ENCODE data around the gene FN1. TPM values are rescaled to one million over a fixed set of nuclear protein-coding genes. Genes with fewer than 3 reads are reported as not detected.

Gene FN1
- total RNA-seq, 2 experiments from 2014 or later: 0.45 to 0.57 TPM

GRCh38 chr2:215394102-215394805, 41.6 kb downstream of the FN1 start:
- Mint-ChIP-seq H3K36me3 (ENCODE audit: low read depth) (no peaks in the 10 kb centered on the region), H3K27ac (no peak overlapping the region), H3K27me3 (ENCODE audit: low read depth) (no peaks in the 10 kb centered on the region), H3K4me1 (ENCODE audit: low read depth) (no peaks in the 10 kb centered on the region), H3K4me3 (no peak overlapping the region), H3K9me3 (no peaks in the 10 kb centered on the region)
- intact Hi-C loops (cut with micrococcal nuclease): no loop called here
- DNase-seq: no peak
- CTCF ChIA-PET: no interaction called here

- Mint-ChIP-seq H3K36me3 (ENCODE audit: low read depth) (no peaks in the 10 kb centered on the region), H3K4me1 (ENCODE audit: low read depth) (no peaks in the 10 kb centered on the region), H3K9me3 (no peaks in the 10 kb centered on the region)
Measured at GRCh38 chr2:215392687-215393270, 43.1 kb downstream of the FN1 start.

GRCh38 chr2:215392164-215392563, 43.7 kb downstream of the FN1 start:
- intact Hi-C loops (cut with micrococcal nuclease): no loop called here
- H3K27ac Mint-ChIP-seq: no peak overlapping the region
- CTCF ChIA-PET: interaction anchor here (1.1 kb wide), 1 partner anchor 36 kb away, joined by 3 read pairs; no protein-coding TSS in a partner anchor
- H3K9me3 Mint-ChIP-seq: no peaks in the 10 kb centered on the region
- DNase-seq: no peak
- H3K4me1 Mint-ChIP-seq (ENCODE audit: low read depth): no peaks in the 10 kb centered on the region
- H3K27me3 Mint-ChIP-seq (ENCODE audit: low read depth): no peaks in the 10 kb centered on the region
- H3K36me3 Mint-ChIP-seq (ENCODE audit: low read depth): no peaks in the 10 kb centered on the region
- no peak overlapping the region for H3K4me3 Mint-ChIP-seq

More at GRCh38 chr2:215392687-215393270, 43.1 kb downstream of the FN1 start:
- no peak for DNase-seq
- CTCF ChIA-PET: interaction anchor here (1.1 kb wide), 1 partner anchor 37 kb away, joined by 3 read pairs; no protein-coding TSS in a partner anchor
- intact Hi-C loops (cut with micrococcal nuclease): no loop called here
- H3K27ac Mint-ChIP-seq: no peak overlapping the region
- H3K4me3 Mint-ChIP-seq: no peak overlapping the region
- no peaks in the 10 kb centered on the region for H3K27me3 Mint-ChIP-seq (ENCODE audit: low read depth)

GRCh38 chr2:215391531-215391930, 44.3 kb downstream of the FN1 start:
- H3K9me3 Mint-ChIP-seq: no peaks in the 10 kb centered on the region
- intact Hi-C loops (cut with micrococcal nuclease): no loop called here

GRCh38 chr2:215390550-215390913, 45.3 kb downstream of the FN1 start:
- CTCF ChIA-PET: interaction anchor here (1.0 kb wide), 1 partner anchor 9 kb away, joined by 3 read pairs; no protein-coding TSS in a partner anchor
- intact Hi-C loops (cut with micrococcal nuclease): no loop called here
- no peaks in the 10 kb centered on the region for H3K9me3 Mint-ChIP-seq
- H3K4me3 Mint-ChIP-seq: no peak overlapping the region
- no peak overlapping the region for H3K27ac Mint-ChIP-seq
- H3K27me3 Mint-ChIP-seq (ENCODE audit: low read depth): no peaks in the 10 kb centered on the region
- no peak for DNase-seq
- no peaks in the 10 kb centered on the region for H3K36me3 Mint-ChIP-seq (ENCODE audit: low read depth)
- H3K4me1 Mint-ChIP-seq (ENCODE audit: low read depth): no peaks in the 10 kb centered on the region

More at GRCh38 chr2:215391531-215391930, 44.3 kb downstream of the FN1 start:
- Mint-ChIP-seq H3K27me3 (ENCODE audit: low read depth) (no peaks in the 10 kb centered on the region), H3K4me3 (no peak overlapping the region), H3K36me3 (ENCODE audit: low read depth) (no peaks in the 10 kb centered on the region), H3K27ac (no peak overlapping the region), H3K4me1 (ENCODE audit: low read depth) (no peaks in the 10 kb centered on the region)
- CTCF ChIA-PET: interaction anchor here (1.1 kb wide), 1 partner anchor 36 kb away, joined by 3 read pairs; no protein-coding TSS in a partner anchor
- no peak for DNase-seq

- intact Hi-C loops (cut with micrococcal nuclease): no loop called here
- no peaks in the 10 kb centered on the region for H3K9me3 Mint-ChIP-seq
- DNase-seq: no peak
- H3K36me3 Mint-ChIP-seq (ENCODE audit: low read depth): no peaks in the 10 kb centered on the region
- H3K4me3 Mint-ChIP-seq: no peak overlapping the region
- CTCF ChIA-PET: no interaction called here
- no peaks in the 10 kb centered on the region for H3K27me3 Mint-ChIP-seq (ENCODE audit: low read depth)
- H3K4me1 Mint-ChIP-seq (ENCODE audit: low read depth): no peaks in the 10 kb centered on the region
- no peak overlapping the region for H3K27ac Mint-ChIP-seq
Measured at GRCh38 chr2:215388002-215388728, 47.7 kb downstream of the FN1 start.

GRCh38 chr2:215386566-215386965, 49.3 kb downstream of the FN1 start:
- intact Hi-C loops (cut with micrococcal nuclease): no loop called here
- no peaks in the 10 kb centered on the region for H3K4me1 Mint-ChIP-seq (ENCODE audit: low read depth)
- DNase-seq: no peak
- H3K27ac Mint-ChIP-seq: no peak overlapping the region
- H3K9me3 Mint-ChIP-seq: no peaks in the 10 kb centered on the region
- no peak overlapping the region for H3K4me3 Mint-ChIP-seq
- H3K27me3 Mint-ChIP-seq (ENCODE audit: low read depth): no peaks in the 10 kb centered on the region
- CTCF ChIA-PET: no interaction called here
- H3K36me3 Mint-ChIP-seq (ENCODE audit: low read depth): peaks cover 1% of the 10 kb centered on the region

GRCh38 chr2:215384710-215385109, 51.2 kb downstream of the FN1 start:
- intact Hi-C loops (cut with micrococcal nuclease): no loop called here
- H3K4me3 Mint-ChIP-seq: no peak overlapping the region
- H3K9me3 Mint-ChIP-seq: no peaks in the 10 kb centered on the region
- H3K27me3 Mint-ChIP-seq (ENCODE audit: low read depth): no peaks in the 10 kb centered on the region
- H3K27ac Mint-ChIP-seq: no peak overlapping the region
- no peaks in the 10 kb centered on the region for H3K4me1 Mint-ChIP-seq (ENCODE audit: low read depth)
- CTCF ChIA-PET: no interaction called here
- peaks cover 2% of the 10 kb centered on the region for H3K36me3 Mint-ChIP-seq (ENCODE audit: low read depth)
- no peak for DNase-seq

GRCh38 chr2:215383652-215384279, 52.1 kb downstream of the FN1 start:
- Mint-ChIP-seq H3K4me3 (no peak overlapping the region), H3K36me3 (ENCODE audit: low read depth) (peaks cover 2% of the 10 kb centered on the region), H3K27me3 (ENCODE audit: low read depth) (no peaks in the 10 kb centered on the region), H3K9me3 (no peaks in the 10 kb centered on the region), H3K4me1 (ENCODE audit: low read depth) (no peaks in the 10 kb centered on the region), H3K27ac (no peak overlapping the region)
- DNase-seq: no peak
- intact Hi-C loops (cut with micrococcal nuclease): no loop called here
- CTCF ChIA-PET: interaction anchor here (0.7 kb wide), 1 partner anchor 63 kb away, joined by 3 read pairs; no protein-coding TSS in a partner anchor

- H3K27ac Mint-ChIP-seq: no peak overlapping the region
Measured at GRCh38 chr2:215382480-215382879, 53.4 kb downstream of the FN1 start.

GRCh38 chr2:215382011-215382410, 53.9 kb downstream of the FN1 start:
- no peaks in the 10 kb centered on the region for H3K4me1 Mint-ChIP-seq (ENCODE audit: low read depth)
- H3K27ac Mint-ChIP-seq: no peak overlapping the region
- H3K9me3 Mint-ChIP-seq: no peaks in the 10 kb centered on the region
- H3K4me3 Mint-ChIP-seq: no peak overlapping the region
- intact Hi-C loops (cut with micrococcal nuclease): no loop called here
- no peaks in the 10 kb centered on the region for H3K27me3 Mint-ChIP-seq (ENCODE audit: low read depth)
- DNase-seq: no peak
- H3K36me3 Mint-ChIP-seq (ENCODE audit: low read depth): peaks cover 3% of the 10 kb centered on the region
- CTCF ChIA-PET: interaction anchor here (0.7 kb wide), 1 partner anchor 9 kb away, joined by 3 read pairs; no protein-coding TSS in a partner anchor

More at GRCh38 chr2:215382480-215382879, 53.4 kb downstream of the FN1 start:
- intact Hi-C loops (cut with micrococcal nuclease): no loop called here
- Mint-ChIP-seq H3K9me3 (no peaks in the 10 kb centered on the region), H3K4me3 (no peak overlapping the region), H3K4me1 (ENCODE audit: low read depth) (no peaks in the 10 kb centered on the region), H3K36me3 (ENCODE audit: low read depth) (peaks cover 3% of the 10 kb centered on the region), H3K27me3 (ENCODE audit: low read depth) (no peaks in the 10 kb centered on the region)
- CTCF ChIA-PET: no interaction called here
- no peak for DNase-seq

GRCh38 chr2:215380699-215381098, 55.2 kb downstream of the FN1 start:
- Mint-ChIP-seq H3K27ac (no peak overlapping the region), H3K36me3 (ENCODE audit: low read depth) (peaks cover 5% of the 10 kb centered on the region), H3K27me3 (ENCODE audit: low read depth) (no peaks in the 10 kb centered on the region), H3K4me3 (no peak overlapping the region), H3K9me3 (no peaks in the 10 kb centered on the region), H3K4me1 (ENCODE audit: low read depth) (no peaks in the 10 kb centered on the region)
- CTCF ChIA-PET: no interaction called here
- DNase-seq: no peak
- intact Hi-C loops (cut with micrococcal nuclease): no loop called here
